Stimulated activated CD8-positive, alpha-beta memory T cell treated with anti-CD3 and anti-CD28 coated beads, Interleukin-4, amount 100 ng/mL, for 4 hours (primary cell): ENCODE results near the gene DLGAP4.

Source experiments
- DNase-seq, 2 donors: peaks; one replicate each; pipeline ENCODE4 v3.0.0-alpha.2; 2020; ENCODE audit warnings: low read depth in 2 of 2, low spot score in 1 of 2

DLGAP4 gene

GRCh38 chr20:36349384-36350170 is 43.4 kb downstream of the DLGAP4 start:
- no peak for DNase-seq

DNA sequence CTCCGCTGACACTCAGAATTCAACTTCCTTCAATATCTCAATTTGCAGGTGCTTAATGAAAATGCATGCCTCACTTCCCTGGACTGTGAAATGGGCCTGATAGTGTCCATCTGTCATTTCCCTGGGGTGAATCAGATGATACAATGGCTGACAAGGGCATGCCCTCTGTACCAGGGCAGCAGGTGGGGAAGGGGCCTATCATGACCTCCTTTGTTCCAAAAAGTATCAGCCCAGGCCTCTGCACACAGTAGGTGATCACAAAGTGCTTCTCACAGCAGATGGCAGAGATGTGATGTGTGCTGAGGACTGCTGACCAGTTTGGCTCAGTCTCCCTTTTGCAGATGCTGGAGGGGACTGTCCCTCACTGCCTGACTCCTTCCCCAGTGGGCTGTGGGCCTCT is 44.3 kb downstream of the DLGAP4 start:
- no peak for DNase-seq

DNA sequence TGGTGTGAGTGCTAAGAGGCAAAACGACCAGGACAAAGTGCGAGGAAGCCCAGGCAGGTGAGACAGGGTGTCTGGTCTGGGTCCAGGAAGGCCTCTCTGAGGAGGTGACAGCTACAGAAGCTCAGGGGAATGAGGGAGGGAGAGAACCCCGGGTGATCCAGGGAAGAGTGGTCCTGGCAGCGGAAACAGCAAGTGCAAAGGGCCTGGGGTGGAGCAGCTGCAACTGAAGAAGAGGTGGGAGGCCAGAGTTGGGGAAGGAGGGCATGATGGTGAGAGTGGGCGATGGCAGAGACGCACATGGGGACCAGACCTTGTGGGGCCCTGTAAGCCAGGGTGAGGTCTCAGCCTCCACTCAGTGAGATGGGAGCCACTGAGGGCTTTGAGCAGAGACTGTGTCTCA is 45.8 kb downstream of the DLGAP4 start:
- no peak for DNase-seq

- DNase-seq: no peak
Measured at GRCh38 chr20:36352843-36353553, 46.9 kb downstream of the DLGAP4 start.

DNA sequence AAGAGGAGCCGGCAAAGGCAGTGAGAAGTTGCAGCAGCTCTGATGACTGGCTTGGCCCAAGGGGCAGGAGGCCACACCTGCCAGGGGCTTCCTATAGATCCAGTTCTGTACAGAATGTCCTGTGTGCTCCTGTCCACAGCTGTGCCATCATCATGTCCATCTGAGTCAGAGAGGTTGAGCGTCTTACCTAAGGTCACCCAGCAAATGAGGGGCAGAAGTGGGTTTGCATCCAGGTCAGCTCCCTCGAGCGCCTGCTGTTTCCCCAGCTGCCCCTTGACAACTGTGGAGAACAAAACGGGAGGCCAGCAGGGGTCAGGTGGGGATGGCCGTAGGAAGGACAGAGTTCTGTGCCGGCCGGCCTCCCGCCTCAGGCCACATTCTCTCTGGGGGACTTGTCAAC is 47.6 kb downstream of the DLGAP4 start:
- no peak for DNase-seq

- DNase-seq: no peak
Measured at GRCh38 chr20:36355469-36356171, 49.5 kb downstream of the DLGAP4 start.

DNA sequence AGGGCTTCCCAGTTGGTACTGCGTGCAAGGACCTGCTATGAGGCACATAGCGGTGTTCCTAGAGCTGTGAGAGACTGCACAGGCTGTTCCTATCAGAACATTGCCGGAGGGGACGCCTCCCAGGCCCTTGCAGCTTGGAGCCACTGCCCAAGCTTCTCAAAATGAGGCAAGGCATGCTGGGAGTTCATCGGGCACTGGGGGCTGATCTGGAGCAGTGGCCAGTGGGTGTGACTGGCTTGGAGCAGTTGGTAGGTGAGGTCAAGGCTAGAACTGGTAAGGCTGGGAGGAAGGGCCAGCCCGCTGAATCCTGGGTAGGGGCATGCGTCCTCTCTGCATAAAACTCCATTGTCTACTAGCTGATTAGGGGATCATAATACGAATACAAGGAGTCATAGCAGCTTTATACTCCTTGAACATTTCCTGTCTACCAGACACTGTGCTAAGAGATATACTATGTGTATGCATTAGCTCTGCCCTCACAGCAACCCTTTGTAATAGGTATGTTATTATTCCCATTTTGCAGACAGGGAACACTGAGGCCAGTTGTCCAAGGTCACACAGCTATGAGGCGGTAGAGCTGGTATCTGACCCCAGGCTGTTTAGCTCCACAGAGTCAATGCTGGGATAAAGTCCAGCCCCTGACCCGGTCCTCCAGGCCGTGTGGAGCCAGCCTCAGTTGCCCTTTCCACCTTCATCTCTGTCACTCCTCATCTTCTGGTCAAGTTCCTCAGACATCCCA is 53.7 kb downstream of the DLGAP4 start:
- no peak for DNase-seq

- DNase-seq: no peak
Measured at GRCh38 chr20:36360429-36360828, 54.3 kb downstream of the DLGAP4 start.

GRCh38 chr20:36361406-36361805 is 55.3 kb downstream of the DLGAP4 start:
- DNase-seq: no peak

DNA sequence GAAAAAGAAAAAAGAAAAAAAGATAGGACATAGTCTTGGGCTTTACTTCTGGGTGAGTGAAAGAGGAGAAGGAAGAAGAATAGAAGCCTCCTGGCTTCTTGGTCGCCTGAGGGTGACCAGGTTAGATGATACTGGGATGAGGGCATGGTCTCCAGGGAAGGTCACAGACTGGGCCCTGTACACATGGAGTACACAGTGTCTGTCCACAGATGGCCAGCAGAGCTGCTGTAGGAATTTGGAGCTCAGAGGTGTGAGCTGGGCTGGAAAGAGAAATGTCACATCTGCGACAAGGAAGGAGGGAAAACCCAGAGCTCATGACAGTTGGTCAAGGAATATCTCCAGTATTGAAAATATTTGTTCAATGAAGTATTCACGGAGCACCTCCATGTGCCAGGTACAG is 56.1 kb downstream of the DLGAP4 start:
- DNase-seq: no peak

- no peak for DNase-seq
Measured at GRCh38 chr20:36362978-36363713, 57.0 kb downstream of the DLGAP4 start.

DNA sequence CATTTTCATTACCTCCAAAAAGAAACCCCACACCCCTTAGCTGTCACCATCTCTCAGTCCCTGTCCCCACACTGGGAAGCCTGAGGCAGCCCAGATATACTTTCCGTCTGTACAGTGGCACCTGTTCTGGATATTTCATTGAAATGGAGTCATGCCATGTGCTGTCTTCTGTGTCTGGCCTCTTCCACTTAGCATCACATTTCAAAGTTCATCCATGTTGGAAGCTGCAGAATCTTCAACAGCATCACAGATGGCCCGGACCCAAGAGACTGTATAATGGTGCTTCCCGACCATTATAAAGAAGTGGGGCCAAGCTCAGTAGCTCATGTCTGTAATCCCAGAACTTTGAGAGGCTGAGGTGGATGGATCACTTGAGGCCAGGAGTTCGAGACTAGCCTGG is 58.4 kb downstream of the DLGAP4 start:
- DNase-seq: no peak

- DNase-seq: no peak
Measured at GRCh38 chr20:36366623-36367369, 60.7 kb downstream of the DLGAP4 start.

DNA sequence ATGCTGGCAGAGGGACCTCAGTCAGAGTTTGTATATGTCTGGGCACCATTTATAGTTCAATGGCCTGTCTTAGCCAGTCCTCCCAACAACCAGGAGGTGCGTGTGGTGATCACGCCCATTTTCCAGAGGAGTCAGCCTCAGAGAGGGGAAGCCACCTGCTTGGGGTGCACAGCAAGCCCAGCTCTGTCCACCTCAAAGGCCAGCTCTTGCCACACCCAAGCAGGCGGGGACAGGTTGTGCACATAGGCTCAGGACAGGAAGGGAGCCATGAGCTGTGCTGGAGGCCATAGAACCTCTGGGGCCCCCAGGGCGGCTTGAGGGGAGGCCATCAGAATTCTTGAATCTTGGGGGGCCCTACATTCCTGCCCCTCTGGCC is 61.2 kb downstream of the DLGAP4 start:
- DNase-seq: no peak

DNA sequence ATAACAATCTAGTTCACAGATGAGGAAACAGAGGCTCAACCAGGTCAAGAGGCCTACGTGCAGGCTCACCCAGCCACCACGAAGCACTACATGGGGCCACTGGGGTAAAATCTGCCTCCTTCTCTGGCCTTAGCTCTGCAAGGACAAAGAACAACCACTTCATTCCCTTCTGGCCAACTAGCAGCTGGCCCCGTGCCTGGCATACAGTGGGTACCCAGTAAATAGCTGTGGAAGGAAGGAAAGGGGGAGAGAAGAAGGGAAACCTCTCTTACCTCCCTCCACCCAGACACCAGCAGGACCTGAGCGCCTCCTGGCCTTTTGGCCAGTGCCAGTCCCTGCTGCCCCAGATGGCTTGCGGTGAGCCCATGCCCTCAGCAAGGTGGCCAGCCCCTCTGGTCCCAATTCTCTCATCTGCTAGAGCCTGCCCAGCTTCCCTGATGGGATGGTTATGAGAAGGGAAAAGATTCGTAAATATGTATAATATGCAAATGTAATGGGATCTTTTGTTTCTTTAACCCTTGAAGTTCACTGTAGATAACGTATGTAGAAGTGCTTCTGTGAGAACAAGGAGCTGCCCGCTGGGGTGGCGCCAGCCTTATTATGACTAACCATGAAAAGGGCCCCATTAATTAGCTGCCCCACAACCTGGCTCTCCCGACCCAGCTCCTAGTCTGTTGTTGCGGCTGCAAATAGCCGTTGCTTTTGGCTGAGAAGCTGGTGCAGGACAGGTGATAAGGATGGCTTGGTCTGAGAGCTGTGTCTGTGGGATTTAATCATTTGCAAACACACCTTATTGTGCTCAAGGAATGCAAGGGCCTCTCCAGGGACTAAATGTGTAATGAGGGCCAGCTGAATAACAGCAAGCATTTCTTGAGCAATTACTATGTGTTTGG is 62.0 kb downstream of the DLGAP4 start:
- no peak for DNase-seq

DNA sequence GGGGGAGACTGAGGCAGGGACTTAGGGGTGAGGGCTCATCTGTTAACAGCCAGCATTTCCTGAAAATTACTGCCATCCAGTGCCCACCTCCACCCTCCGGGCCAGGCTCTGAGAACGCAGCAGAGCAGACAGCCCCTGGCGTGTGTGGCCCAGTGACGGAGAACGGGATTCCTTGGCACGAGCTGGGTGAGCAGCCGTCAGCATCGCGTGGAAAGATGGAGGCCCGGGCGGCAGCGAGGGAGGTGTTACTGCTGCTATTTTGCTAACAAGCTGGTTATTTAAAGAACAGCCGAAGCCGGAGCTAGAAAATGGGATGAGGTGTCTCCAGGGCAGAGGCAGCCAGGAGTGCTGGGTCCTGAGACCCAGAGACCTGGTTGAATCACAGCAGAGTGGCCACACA is 62.7 kb downstream of the DLGAP4 start:
- no peak for DNase-seq

DNA sequence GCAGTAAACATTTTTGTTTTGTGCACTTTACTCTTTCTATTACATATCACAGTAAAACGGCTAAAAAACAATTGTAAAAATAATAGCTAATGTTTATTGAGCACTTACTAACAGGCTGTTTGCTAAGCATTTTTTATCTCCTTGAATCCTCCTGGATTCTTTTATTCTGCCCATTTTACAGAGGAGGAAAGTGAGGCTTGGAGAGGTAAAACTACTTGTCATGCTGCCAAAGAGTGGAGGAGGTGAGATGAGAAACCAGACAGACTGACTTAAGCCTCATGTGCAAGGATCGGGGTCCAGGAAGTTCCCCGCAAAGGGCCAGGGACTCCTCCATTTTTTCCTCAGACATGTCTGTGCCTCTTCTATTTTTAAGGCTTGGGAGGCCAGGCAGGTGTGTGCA is 63.6 kb downstream of the DLGAP4 start:
- DNase-seq: no peak

- DNase-seq: no peak
Measured at GRCh38 chr20:36370991-36371790, 65.1 kb downstream of the DLGAP4 start.
